Mesendoderm (in vitro differentiated cells): ENCODE data around the gene HELZ2.

Experiments
- DNase-seq: peaks from one replicate; pipeline ENCODE4 v3.0.0; 2013
- H2AK5ac ChIP-seq: 2 replicates; pipeline ENCODE4 v1.6.1; 2013; ENCODE audit warnings: low read length, inconsistent platforms
- H2BK120ac ChIP-seq: 2 replicates; pipeline ENCODE4 v1.6.1; 2013; ENCODE audit warnings: low read depth, mild to moderate bottlenecking, low read length, moderate library complexity, mixed read lengths
- H2BK15ac ChIP-seq: replicated peaks from 2 replicates; pipeline ENCODE4 v1.6.1; 2013; ENCODE audit warnings: low read depth, mild to moderate bottlenecking, moderate library complexity
- H2BK5ac ChIP-seq: 2 replicates; pipeline ENCODE4 v1.6.1; 2013; ENCODE audit warnings: low read length, inconsistent platforms
- H3K18ac ChIP-seq: 2 replicates; pipeline ENCODE4 v1.6.1; 2013; ENCODE audit warnings: mild to moderate bottlenecking, low read length, mixed read lengths
- H3K23ac ChIP-seq: one replicate; pipeline ENCODE4 v1.6.1; 2013; ENCODE audit warnings: low read length
- H3K27ac ChIP-seq: 2 replicates; pipeline ENCODE4 v1.5.1; 2013; ENCODE audit warnings: low read depth, mild to moderate bottlenecking, inconsistent platforms, low read length, moderate library complexity
- H3K27me3 ChIP-seq: 2 replicates; pipeline ENCODE4 v1.6.1; 2013; ENCODE audit warnings: low read length, control low read depth, mild to moderate bottlenecking, inconsistent platforms; ENCODE audit not compliant: insufficient read depth, poor library complexity
- H3K36me3 ChIP-seq: 2 replicates; pipeline ENCODE4 v1.6.1; 2013; ENCODE audit warnings: low read length, inconsistent platforms; ENCODE audit not compliant: control insufficient read depth, insufficient read depth
- H3K4ac ChIP-seq: one replicate; pipeline ENCODE4 v1.6.1; 2013; ENCODE audit warnings: low read depth, mild to moderate bottlenecking, low read length, moderate library complexity
- H3K4me1 ChIP-seq: 2 replicates; pipeline ENCODE4 v1.6.1; 2013; ENCODE audit warnings: low read depth, low read length, inconsistent platforms; ENCODE audit not compliant: control insufficient read depth
- H3K4me2 ChIP-seq: 2 replicates; pipeline ENCODE4 v1.6.1; 2013; ENCODE audit warnings: low read length
- H3K4me3 ChIP-seq: 2 replicates; pipeline ENCODE4 v1.5.1; 2013; ENCODE audit warnings: mild to moderate bottlenecking, low read length
- H3K56ac ChIP-seq: one replicate; pipeline ENCODE4 v1.6.1; 2013; ENCODE audit warnings: low read length
- H3K79me1 ChIP-seq: 2 replicates; pipeline ENCODE4 v1.6.1; 2013; ENCODE audit warnings: low read length, inconsistent platforms
- H3K79me2 ChIP-seq: 2 replicates; pipeline ENCODE4 v1.6.1; 2013; ENCODE audit warnings: mild to moderate bottlenecking, low read length; ENCODE audit not compliant: control insufficient read depth, insufficient read depth
- H3K9ac ChIP-seq: 2 replicates; pipeline ENCODE4 v1.6.1; 2013; ENCODE audit warnings: low read length, inconsistent platforms
- H4K5ac ChIP-seq: one replicate; pipeline ENCODE4 v1.6.1; 2013; ENCODE audit warnings: low read length
- H4K8ac ChIP-seq: one replicate; pipeline ENCODE4 v1.6.1; 2013; ENCODE audit warnings: low read depth, mild to moderate bottlenecking, control low read depth, low read length, moderate library complexity
- WGBS: extraction: QIAGEN DNeasy Blood & Tissue Kit; methylation state at CpG from one replicate; pipeline ENCODE4 v1.1.7; 2013; ENCODE audit warnings: low lambda C conversion rate, missing lambda C conversion rate; ENCODE audit not compliant: insufficient coverage; ENCODE audit errors: extremely low coverage; 5-methylcytosine and 5-hydroxymethylcytosine counted together

Gene HELZ2

GRCh38 chr20:63533388-63533787, 40.7 kb downstream of the HELZ2 start:
- Histone ChIP-seq H3K79me1 (no peaks in the 10 kb centered on the region), H4K5ac (no peak overlapping the region), H3K4me3 (no peak overlapping the region), H2BK15ac (no peak overlapping the region), H3K79me2 (no peaks in the 10 kb centered on the region), H3K18ac (no peak overlapping the region), H3K27me3 (no peaks in the 10 kb centered on the region), H2BK5ac (no peak overlapping the region), H3K4me1 (no peaks in the 10 kb centered on the region), H3K27ac (no peak overlapping the region), H3K23ac (no peak overlapping the region), H2AK5ac (no peak overlapping the region), H3K4me2 (no peak overlapping the region), H2BK120ac (no peak overlapping the region), H3K4ac (no peak overlapping the region), H3K9ac (no peak overlapping the region), H4K8ac (no peak overlapping the region), H3K56ac (no peak overlapping the region), H3K36me3 (no peaks in the 10 kb centered on the region)
- WGBS = no CpG with 5 or more reads among the region's 14 CpGs
- no peak for DNase-seq

GRCh38 chr20:63532449-63532971, 41.5 kb downstream of the HELZ2 start:
- H3K4ac ChIP-seq = no peak overlapping the region
- no peaks in the 10 kb centered on the region for H3K79me1 ChIP-seq
- H3K4me2 ChIP-seq = no peak overlapping the region
- DNase-seq = no peak
- no peaks in the 10 kb centered on the region for H3K4me1 ChIP-seq
- no peaks in the 10 kb centered on the region for H3K79me2 ChIP-seq
- H3K4me3 ChIP-seq = no peak overlapping the region
- WGBS = no CpG with 5 or more reads among the region's 24 CpGs
- no peaks in the 10 kb centered on the region for H3K27me3 ChIP-seq
- H2BK15ac ChIP-seq = no peak overlapping the region
- H2BK5ac ChIP-seq = no peak overlapping the region
- no peak overlapping the region for H3K18ac ChIP-seq
- no peak overlapping the region for H3K56ac ChIP-seq
- no peak overlapping the region for H3K27ac ChIP-seq
- no peak overlapping the region for H2AK5ac ChIP-seq
- H3K23ac ChIP-seq = no peak overlapping the region
- no peak overlapping the region for H4K8ac ChIP-seq
- no peak overlapping the region for H2BK120ac ChIP-seq
- no peak overlapping the region for H3K9ac ChIP-seq
- no peaks in the 10 kb centered on the region for H3K36me3 ChIP-seq
- H4K5ac ChIP-seq = no peak overlapping the region

- no CpG with 5 or more reads among the region's 27 CpGs for WGBS
- Histone ChIP-seq H3K4me1 (no peaks in the 10 kb centered on the region), H3K18ac (no peak overlapping the region), H3K79me2 (no peaks in the 10 kb centered on the region), H3K27ac (no peak overlapping the region), H3K36me3 (no peaks in the 10 kb centered on the region), H3K79me1 (no peaks in the 10 kb centered on the region), H3K27me3 (no peaks in the 10 kb centered on the region), H3K4me2 (no peak overlapping the region), H3K9ac (no peak overlapping the region), H2BK15ac (no peak overlapping the region), H2BK120ac (no peak overlapping the region), H3K23ac (no peak overlapping the region), H4K8ac (no peak overlapping the region), H2BK5ac (no peak overlapping the region), H4K5ac (no peak overlapping the region), H2AK5ac (no peak overlapping the region), H3K4ac (no peak overlapping the region), H3K56ac (no peak overlapping the region), H3K4me3 (no peak overlapping the region)
- no peak for DNase-seq
Observed at GRCh38 chr20:63531686-63532448, 42.2 kb downstream of the HELZ2 start.

GRCh38 chr20:63530788-63531160, 43.3 kb downstream of the HELZ2 start:
- no peak overlapping the region for H4K8ac ChIP-seq
- H3K23ac ChIP-seq = no peak overlapping the region
- H3K27me3 ChIP-seq = no peaks in the 10 kb centered on the region
- H3K4ac ChIP-seq = no peak overlapping the region
- H3K4me3 ChIP-seq = no peak overlapping the region
- no peak overlapping the region for H3K4me2 ChIP-seq
- H2BK120ac ChIP-seq = no peak overlapping the region
- no peaks in the 10 kb centered on the region for H3K36me3 ChIP-seq
- H3K18ac ChIP-seq = no peak overlapping the region
- no CpG with 5 or more reads among the region's 14 CpGs for WGBS
- H3K79me2 ChIP-seq = no peaks in the 10 kb centered on the region
- no peaks in the 10 kb centered on the region for H3K79me1 ChIP-seq
- H3K27ac ChIP-seq = no peak overlapping the region
- no peak overlapping the region for H3K9ac ChIP-seq
- no peak overlapping the region for H2BK15ac ChIP-seq
- H2AK5ac ChIP-seq = no peak overlapping the region
- no peak overlapping the region for H3K56ac ChIP-seq
- H4K5ac ChIP-seq = no peak overlapping the region
- no peak overlapping the region for H2BK5ac ChIP-seq
- H3K4me1 ChIP-seq = no peaks in the 10 kb centered on the region
- no peak for DNase-seq

- no peak overlapping the region for H3K27ac ChIP-seq
- WGBS = no CpG with 5 or more reads among the region's 39 CpGs
- H2BK120ac ChIP-seq = no peak overlapping the region
- no peak overlapping the region for H2BK5ac ChIP-seq
- H3K56ac ChIP-seq = no peak overlapping the region
- no peak overlapping the region for H4K5ac ChIP-seq
- H3K79me1 ChIP-seq = no peaks in the 10 kb centered on the region
- H2BK15ac ChIP-seq = no peak overlapping the region
- no peak overlapping the region for H3K18ac ChIP-seq
- H3K4me3 ChIP-seq = no peak overlapping the region
- no peaks in the 10 kb centered on the region for H3K79me2 ChIP-seq
- H4K8ac ChIP-seq = no peak overlapping the region
- no peaks in the 10 kb centered on the region for H3K27me3 ChIP-seq
- H3K4ac ChIP-seq = no peak overlapping the region
- H2AK5ac ChIP-seq = no peak overlapping the region
- no peak overlapping the region for H3K9ac ChIP-seq
- H3K23ac ChIP-seq = no peak overlapping the region
- no peaks in the 10 kb centered on the region for H3K4me1 ChIP-seq
- no peak for DNase-seq
- H3K4me2 ChIP-seq = no peak overlapping the region
- H3K36me3 ChIP-seq = no peaks in the 10 kb centered on the region
Observed at GRCh38 chr20:63529861-63530787, 43.9 kb downstream of the HELZ2 start.
